Stimulated activated naive CD4-positive, alpha-beta T cell treated with Interleukin-2 at 50 U/mL for 16 hours (primary cell): ENCODE measurements around the gene CDC123.
"Not testable (repeated sequence)": the region's sequence is repeated elsewhere in the genome, so short reads cannot be mapped to it uniquely, and the experiment has no call there.

Experiments used
- DNase-seq: peaks from one replicate; lab custom pipeline; 2025; lab: John Stamatoyannopoulos, UW

CDC123 gene, protein sequence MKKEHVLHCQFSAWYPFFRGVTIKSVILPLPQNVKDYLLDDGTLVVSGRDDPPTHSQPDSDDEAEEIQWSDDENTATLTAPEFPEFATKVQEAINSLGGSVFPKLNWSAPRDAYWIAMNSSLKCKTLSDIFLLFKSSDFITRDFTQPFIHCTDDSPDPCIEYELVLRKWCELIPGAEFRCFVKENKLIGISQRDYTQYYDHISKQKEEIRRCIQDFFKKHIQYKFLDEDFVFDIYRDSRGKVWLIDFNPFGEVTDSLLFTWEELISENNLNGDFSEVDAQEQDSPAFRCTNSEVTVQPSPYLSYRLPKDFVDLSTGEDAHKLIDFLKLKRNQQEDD

DNA sequence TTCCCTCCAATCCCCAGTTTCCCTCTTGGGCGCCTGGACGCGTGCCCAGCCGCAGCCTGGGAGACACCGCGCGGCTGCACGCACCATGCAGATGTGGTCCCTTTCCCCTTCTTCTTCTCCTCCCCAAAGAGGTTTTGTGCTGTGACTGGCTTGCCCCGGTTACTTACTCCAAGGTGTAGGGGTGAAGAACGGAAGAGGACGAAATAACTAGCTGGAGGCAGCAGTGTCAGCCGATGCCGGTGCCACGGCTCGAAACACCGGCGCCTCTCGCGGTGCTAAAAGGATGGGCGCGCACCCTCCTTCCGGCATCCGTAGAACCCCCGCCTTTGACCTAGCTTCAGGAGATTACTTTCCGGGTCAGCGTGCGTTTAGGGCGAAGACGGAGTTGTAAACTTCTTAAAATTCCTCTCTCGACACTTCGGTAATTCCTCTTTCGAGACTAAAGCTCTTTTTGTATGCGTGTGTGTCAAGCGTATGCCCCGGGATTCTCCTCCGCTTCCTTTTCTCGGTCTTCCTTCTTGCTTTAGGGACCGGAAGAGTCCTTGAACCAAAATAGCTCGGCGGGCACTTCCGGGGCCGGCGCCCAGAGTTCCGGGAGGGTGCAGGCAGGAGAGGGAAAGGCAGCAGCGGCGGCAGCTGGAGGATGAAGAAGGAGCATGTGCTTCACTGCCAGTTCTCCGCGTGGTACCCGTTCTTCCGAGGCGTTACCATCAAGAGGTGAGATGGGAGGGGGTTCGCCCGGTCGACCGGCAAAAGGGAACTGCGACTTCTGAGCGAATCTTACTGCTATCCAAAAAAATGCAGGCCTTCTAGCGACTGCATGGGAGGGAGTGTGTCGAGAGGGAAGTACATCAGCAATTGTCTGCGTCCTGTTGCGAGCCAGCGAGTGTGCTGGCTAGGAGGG lies at the start of gene CDC123, which contains the start of gene NUDT5:
CDC123 (plus strand) TSS at position 586 of the 904 bp plus-strand sequence; CDS start at position 644, 58 bp downstream.
NUDT5 (minus strand) TSS at position 289 of the 904 bp plus-strand sequence. CDS start 9,600 bp downstream, outside the sequence.
- DNase-seq, result peak; percentile 83

DNA sequence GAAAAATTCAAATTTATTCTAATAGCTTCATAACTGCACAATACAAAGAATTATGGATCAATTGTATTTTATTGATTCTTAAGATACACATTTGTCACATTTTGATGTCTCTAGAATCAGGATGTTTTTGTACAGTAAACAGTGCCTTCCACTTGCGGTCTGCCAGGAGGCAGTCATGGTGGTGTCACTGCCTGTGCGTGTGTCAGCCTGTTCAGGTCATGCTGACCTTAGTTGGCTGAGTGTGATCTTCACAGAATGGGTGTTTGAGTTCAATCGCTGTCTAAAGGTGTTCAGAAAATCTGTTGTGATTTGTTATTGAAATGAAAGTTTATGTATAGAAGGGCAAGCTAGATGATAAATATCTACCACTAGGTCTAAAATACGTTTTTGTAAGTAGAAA lies 45.8 kb upstream of the CDC123 start:
- no peak for DNase-seq

DNA sequence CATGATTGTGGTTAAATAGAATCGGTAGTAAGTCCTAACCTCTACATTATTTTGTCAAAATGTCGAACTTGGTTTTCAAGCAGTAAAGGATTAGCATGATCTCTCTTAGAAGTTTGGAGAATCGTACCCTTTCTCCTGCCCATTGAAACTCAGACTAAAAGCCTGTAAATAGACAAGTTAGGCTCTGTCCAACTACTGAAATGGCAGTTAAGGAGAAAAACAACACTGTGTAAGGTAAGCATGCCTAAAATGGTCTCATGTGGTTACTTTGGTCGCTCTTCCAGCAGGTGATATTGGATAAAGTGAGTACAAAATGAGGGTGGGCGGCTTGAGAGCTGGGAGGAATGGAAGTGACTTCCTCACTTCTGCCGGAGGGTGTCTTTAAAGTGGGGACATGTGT lies 41.5 kb upstream of the CDC123 start:
- no peak for DNase-seq

DNA sequence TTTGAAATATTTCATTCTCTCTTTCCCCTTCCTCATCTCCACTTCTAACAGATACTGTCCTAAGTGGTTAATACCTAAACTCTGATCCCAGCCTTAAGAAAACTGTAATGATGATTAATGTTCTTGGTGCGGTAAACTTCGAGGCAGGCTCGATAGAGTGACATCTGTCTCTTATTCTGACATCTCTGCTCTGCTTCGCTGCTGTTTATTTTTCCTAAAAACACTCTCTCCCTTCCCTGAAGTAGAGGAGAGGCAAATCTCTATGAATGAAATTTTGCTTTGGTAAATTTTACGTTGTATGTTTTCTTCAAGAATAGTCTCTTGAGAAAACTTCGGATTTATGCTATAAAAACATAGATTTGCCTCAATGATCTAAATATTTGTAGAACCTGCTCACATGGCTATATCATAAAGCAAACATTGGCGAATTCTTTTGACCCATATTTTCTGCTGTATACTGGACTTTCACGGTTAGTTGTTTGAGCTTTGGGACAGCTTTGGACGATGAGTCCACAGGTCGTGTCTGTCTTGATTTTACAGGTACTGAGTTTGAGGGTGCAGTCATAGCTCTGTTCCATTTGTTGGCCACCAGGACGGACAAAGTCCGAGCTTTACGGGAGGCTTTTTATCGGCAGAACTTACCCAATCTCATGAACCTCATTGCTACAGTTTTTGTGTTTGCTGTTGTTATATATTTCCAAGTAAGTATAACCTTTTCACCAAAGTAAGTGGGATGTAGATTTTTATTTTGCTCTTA lies 39.4 kb upstream of the CDC123 start:
- DNase-seq, result no peak

DNA sequence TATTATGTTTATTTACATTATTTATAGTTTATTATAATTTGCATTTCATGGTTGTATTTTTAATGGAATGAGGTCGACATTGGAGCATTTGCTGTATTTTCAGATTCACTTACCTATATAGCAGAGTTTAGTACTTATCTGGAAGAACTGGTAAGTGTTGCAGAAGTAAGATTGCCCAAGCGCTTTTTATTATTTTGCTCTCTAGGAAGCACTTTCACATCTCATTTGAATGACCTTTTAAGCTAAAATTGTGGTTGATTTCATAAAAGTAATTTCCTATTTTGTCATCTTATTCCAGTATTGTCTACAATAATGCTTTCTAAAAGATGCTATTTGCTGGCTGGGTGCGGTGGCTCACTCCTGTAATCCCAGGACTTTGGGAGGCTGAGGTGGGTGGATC lies 37.9 kb upstream of the CDC123 start:
- no peak for DNase-seq

DNA sequence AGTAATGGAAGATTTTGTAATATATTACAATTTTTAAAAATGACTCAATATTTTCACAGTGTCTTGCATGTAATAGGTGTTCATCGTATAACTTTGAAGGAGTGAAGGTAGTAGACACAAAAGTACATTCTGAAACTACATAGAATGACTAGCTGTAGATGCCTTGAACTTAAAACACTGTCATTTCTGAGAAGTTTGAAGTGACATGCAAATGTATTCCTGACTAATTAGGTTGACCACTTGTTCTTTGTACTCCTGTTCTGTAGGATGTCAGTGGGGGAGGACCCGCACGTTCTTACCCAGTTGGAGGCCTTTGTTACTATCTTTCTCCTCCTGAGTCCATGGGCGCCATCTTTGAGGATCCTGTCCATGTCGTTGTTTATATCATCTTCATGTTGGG lies 35.3 kb upstream of the CDC123 start:
- DNase-seq, result no peak

DNA sequence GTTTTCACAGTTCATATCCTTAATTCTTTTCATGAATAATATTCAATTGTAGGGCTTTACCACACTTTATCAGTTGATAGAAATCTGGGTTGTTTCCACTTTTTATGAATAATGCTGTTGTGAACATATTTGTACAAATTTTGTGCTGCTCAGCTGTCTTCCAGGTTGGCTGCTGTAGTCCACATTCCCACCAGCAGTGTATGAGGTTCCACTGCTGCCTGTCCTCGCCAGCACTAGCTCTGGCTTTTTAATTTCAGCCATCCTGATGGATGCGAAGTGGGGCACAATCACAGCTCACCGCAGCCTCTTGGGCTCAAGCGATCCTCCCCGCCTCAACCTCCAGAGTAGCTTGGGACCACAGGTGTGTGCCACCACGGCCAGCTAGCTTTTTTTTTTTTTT lies 33.1 kb upstream of the CDC123 start:
- DNase-seq, result no peak

DNA sequence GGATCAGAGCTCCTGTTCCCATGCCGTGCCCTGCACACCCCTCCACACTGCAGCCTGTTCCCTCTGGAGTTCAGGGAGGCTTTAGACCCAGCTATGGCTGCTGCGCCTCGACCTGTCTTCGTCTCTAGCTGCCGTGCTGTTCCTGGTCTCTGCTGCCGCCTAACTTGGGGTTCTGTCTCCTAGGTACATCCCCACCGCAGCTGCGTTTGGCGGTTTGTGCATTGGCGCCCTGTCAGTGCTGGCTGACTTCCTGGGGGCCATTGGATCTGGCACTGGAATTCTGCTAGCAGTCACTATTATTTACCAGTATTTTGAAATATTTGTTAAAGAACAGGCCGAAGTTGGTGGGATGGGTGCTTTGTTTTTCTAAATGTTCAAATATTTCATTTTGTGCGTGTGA lies 31.9 kb upstream of the CDC123 start:
- DNase-seq, result no peak

DNA sequence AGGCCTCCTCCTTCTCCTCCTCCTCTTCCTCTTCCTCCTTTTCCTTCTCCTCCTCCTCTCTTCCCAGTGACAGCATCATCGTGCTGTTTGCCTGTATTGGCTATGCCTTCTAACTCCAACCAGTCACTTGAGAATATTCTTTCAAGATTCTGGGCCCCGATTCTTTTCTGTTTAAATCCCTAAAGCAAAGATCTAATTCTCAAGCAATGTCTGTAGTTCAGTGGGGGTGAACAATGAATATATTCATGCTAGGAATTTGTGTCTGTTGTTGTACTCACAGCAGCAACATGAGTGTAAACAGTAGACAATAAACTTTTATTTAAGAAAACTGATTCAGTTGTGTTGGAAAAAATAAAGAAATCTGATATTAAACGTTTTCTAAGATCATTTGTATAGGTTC lies 31.0 kb upstream of the CDC123 start:
- DNase-seq, result no peak

DNA sequence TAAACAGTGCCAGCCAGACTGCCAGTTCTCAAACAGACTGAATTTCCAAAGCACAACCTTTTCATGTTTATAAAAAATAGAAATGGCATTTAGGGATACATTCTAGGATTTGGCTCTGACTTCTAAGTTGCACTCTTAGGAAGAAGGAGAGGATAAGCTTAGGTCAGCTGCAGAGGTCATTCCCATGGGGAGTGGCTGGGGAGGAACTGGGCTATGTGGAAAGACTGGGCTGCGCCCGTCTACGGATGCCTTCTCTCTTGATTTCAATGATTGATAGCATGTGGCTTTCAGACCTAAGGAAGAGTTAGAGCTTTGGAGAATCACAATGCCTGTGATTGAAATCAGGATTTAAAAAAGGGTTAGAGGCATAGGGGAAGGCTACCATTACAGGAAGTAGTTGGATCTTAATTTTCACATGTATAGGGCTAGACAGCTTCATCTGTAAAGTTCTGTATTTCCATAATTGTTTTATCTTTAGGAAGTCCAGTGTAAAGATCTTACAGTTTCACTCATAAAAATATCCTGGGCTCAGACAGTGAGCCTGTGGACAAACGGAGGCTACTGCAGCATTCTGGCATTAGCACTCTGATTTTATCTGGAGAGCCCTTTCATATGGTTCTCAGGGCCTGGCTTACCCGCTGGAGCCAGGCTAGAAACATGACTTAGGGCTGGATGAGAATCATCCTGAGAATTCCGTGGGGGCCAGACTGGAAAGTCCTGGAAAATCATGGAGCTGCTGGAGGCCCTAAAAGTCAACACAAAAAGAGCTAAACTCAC lies 29.8 kb upstream of the CDC123 start:
- DNase-seq, result no peak

DNA sequence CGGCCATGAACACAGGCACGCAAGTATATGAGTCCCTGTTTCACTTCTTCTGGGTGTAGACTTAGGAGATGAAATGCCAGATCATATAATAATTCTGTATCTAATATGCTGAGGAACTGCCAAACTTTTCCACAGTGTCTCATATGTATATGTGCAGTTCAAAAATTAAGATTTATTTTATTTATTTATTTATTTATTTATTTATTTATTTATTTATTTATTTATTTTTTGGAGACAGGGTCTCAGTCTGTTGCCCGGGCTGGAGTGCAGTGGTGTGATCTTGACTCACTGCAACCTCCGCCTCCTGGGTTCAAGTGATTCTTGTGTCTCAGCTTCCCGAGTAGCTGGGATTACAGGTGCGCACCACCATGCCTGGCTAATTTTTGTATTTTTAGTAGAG lies 24.5 kb upstream of the CDC123 start:
- not testable (repeated sequence) for DNase-seq

DNA sequence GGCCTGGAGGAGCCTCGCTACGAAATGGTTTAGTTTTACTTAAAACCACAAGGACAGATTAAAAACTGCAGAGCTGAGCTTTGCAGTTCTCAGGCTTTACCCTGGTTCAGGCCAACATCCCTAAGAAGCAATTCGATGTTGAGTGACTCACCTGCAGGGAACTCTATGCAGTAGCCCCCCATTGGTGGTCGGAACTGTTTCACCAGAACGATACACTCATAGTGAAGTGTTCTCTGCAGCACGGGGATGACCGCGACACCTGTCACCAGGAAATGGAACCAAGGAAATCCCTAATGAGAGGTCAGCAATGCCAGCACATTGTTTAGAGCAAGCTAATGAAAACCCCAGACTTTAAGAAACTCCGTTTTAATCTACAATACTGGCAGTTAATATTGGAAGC lies 18.3 kb upstream of the CDC123 start:
- DNase-seq, result no peak

DNA sequence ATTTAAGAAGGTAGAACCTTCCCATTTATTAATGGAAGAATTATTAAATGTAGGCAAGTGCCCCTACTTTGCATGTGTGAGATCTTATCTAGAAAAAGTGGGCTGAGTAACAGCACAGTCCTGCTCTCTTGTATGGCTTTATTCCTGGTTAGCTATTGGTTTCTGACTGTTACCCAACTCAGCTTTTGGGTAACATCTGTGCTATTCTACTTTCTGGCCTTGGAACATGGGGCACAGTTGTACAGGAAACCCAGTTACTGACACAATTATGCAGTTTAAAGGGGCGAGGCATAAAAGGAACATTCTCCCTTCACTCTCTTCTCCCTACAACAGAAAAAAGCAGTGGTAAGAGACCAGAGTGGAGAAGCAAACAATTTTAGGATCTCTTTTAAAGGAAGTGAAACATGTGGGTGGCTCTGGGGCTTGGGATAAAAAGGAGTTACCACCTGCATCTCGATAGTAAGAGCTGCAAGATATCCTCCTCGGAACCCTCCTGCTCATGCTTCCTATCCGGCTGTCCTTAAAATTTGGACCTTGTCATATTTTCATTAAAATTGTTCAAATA lies 16.3 kb upstream of the CDC123 start:
- no peak for DNase-seq

DNA sequence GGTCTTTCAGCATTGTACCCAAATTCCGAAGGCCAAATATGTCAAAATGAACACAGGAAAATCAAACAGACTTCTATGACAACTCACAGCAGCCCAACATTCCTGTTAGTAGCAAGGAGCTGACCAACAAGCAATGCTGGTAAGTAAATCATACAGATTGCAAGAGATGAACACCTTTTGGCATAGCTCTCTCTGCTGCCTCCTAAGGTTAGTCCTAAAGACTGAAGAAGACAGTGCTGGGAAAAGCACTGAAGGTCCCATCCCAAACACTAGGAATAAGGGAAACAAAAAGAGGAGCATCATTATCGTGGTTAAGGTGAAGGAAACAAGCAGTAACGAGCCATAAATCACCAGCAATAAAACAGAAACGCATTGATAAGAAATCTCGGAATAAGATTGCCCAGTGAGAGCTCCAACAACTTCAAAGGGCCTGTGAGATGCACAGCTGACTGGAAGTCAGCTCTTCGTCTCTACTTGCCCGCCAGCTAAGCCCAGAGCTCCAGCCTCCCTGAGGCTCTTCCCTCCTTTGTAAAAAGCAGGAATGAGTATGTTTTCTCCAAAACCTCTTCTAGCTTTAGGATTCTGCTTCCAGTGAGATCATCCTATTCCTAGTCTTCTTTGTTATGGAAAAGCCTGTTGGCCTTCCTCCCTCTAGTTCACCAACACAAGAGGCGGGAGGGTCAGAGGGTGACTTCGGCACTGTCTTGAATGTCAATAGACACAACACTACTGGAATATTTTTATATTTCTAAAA lies 15.6 kb upstream of the CDC123 start:
- DNase-seq, result no peak

DNA sequence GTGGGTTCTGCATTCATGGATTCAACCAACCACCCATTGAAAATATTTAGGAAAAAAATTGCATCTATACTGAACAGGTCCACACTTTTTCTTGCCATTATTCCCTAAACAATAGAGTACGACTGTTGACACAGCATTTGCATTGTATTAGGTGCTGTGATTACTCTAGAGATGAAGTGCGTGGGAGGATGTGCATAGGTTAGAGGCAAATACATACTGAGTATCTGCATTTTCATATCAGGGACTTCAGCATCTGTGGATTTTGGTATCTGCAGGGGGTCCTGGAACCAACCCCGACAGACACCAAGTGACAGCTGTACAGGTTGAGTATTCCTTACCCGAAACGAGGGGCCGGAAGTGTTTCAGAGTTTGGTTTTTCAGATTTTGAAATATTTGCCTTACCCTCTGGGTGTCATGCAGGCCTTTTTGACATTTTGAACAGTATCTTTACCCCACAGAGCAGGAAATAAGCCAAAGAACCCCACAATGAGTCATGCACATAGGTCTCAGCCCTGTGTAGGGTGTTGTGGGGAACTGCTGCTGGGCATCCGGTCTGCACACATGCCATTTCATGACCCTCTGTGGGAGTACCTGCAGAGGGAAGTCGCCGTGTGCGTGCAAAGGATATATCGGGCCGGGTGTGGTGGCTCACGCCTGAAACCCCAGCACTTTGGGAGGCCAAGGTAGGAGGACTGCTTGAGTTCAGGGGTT lies 14.8 kb upstream of the CDC123 start:
- DNase-seq, result peak; percentile 75

DNA sequence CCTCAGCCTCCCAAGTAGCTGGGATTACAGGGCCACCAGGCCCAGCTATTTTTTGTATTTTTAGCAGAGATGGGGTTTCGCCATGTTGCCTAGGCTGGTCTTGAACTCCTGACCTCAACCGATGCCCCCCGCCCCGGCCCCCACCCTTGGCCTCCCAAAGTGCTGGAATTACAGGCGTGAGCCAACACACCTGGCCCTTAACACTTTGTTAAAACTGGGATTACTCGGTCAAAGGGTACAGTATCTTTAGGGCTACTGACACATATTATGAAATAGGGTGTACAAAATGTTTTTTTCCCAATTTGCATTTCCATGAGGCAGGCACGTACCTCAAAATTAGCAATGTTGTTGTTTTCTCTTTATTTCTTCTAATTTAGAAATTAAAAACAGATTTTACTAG lies 11.8 kb upstream of the CDC123 start:
- DNase-seq, result no peak

DNA sequence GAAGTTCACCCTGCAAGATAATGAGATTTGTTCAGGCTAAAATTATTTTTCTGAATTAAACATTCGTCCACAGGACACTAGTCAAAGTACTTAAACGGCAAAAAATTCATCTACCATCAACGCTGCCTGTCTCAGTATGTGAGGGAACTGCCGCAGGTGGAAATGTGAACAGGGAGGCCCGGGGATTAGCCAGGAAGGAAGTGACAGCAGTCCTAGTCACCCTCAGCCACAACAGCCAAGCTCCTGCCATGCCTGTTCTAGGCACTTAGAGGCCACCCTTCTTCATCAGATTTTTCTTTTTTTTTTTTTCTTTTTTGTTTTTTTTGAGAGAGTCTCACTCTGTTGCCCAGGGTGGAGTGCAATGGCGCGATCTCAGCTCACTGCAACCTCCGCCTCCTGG lies 9.7 kb upstream of the CDC123 start:
- peak; percentile 15 for DNase-seq

DNA sequence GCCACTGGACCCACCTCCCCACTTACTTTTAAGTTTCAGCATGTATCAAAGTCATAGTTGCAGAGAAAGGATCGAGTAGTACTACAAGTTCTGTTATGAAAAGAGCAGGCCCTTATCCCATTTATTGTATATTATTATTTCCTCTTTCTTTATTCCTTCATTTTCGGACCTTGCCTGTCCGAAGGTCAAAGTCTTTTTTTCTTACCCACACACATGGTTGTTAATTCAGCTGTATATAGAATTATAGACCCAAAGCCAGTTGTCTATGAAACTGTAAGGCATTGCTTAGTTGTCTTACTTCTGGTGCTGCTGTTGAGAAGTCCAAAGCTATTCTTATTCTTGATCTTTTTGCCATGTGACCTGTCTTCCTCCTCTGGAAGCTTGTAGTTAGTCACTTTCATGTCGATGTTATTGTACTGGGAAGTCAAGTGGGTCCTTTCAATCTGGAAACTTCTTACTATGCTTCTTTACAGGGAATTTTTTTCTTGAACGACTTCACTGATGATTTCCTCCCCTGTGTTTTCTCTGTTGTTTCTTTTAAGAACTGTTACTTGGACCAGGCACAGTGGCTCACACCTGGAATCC lies 8.6 kb upstream of the CDC123 start:
- no peak for DNase-seq

DNA sequence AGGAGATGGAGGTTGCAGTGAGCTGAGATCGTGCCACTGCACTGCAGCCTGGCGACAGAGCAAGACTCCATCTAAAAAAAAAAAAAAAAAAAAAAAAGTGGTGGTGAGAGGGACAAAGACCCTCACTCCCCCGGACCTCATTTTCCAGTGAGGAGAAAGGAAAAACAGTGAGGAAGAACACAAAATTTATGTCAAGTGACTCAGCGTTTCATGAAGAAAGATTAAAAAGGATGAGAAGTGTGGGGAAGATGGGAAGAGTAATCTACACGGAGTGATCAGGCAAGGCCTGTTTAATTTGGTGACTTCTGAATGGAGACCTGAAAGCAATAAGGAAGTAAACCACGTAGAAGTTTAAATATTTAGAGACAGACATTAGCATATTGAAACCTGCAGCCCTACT lies 7.3 kb upstream of the CDC123 start:
- no peak for DNase-seq
